Smooth muscle cell (in vitro differentiated cells): Measurements from ENCODE around the gene THBS1. TPM values are rescaled to one million over a fixed set of nuclear protein-coding genes. Genes with fewer than 3 reads are reported as not detected.

Experiments used
- DNase-seq: peaks from one replicate; lab custom pipeline; 2025; ENCODE audit not compliant: unreplicated experiment; lab: John Stamatoyannopoulos, UW
- H2AFZ ChIP-seq: fragments of 200-600 bp; sonication (generic); 2 replicates; pipeline ENCODE4 v1.6.0; 2016; ENCODE audit warnings: antibody characterized with exemption, low read depth, mild to moderate bottlenecking
- H3F3A ChIP-seq: fragments of 200-600 bp; sonication (generic); 2 replicates; pipeline ENCODE4 v1.6.0; 2017; ENCODE audit warnings: antibody characterized with exemption, low read depth
- H3K27ac ChIP-seq: fragments of 200-600 bp; sonication (generic); 2 replicates; pipeline ENCODE4 v1.5.1; 2016; ENCODE audit warnings: low read depth, mild to moderate bottlenecking
- H3K27me3 ChIP-seq: fragments of 200-600 bp; sonication (generic); 2 replicates; pipeline ENCODE4 v1.6.1; 2016; ENCODE audit warnings: low read depth, mild to moderate bottlenecking
- H3K36me3 ChIP-seq: fragments of 200-600 bp; sonication (generic); 2 replicates; pipeline ENCODE4 v1.5.1; 2016; ENCODE audit warnings: low read depth
- H3K4me1 ChIP-seq: fragments of 200-600 bp; sonication (generic); 2 replicates; pipeline ENCODE4 v1.5.1; 2016; ENCODE audit warnings: low read depth
- H3K4me2 ChIP-seq: fragments of 200-600 bp; sonication (generic); 2 replicates; pipeline ENCODE4 v1.6.0; 2016; ENCODE audit warnings: mild to moderate bottlenecking
- H3K4me3 ChIP-seq: fragments of 200-600 bp; sonication (generic); 2 replicates; pipeline ENCODE4 v1.5.1; 2016; ENCODE audit warnings: mild to moderate bottlenecking
- H3K79me2 ChIP-seq: fragments of 200-600 bp; sonication (generic); 2 replicates; pipeline ENCODE4 v1.6.0; 2016; ENCODE audit warnings: low read depth, mild to moderate bottlenecking
- H3K9ac ChIP-seq: fragments of 200-600 bp; sonication (generic); 2 replicates; pipeline ENCODE4 v1.6.0; 2016; ENCODE audit warnings: low read depth
- H3K9me3 ChIP-seq: fragments of 200-600 bp; sonication (generic); replicated peaks from 2 replicates; pipeline ENCODE4 v1.5.1; 2016; ENCODE audit warnings: low read depth
- H4K20me1 ChIP-seq: fragments of 200-600 bp; sonication (generic); 2 replicates; pipeline ENCODE4 v1.6.0; 2016; ENCODE audit warnings: low read depth
- CTCF ChIP-seq: fragments of 200-600 bp; sonication (generic); IDR thresholded peaks from 2 replicates; pipeline ENCODE4 v1.5.1; 2017; ENCODE audit warnings: borderline replicate concordance, mild to moderate bottlenecking, antibody characterized with exemption; ENCODE audit not compliant: insufficient read depth, poor library complexity, severe bottlenecking
- WGBS: methylation state at CpG from one replicate; pipeline ENCODE4 v1.1.7; 2016; ENCODE audit warnings: low lambda C conversion rate; 5-methylcytosine and 5-hydroxymethylcytosine counted together
- polyA plus RNA-seq: library from polyadenylated mRNA; unstranded; fragments of >200 nt; fragmentation: Nextera tagmentation; extraction: Ambion mirVana; gene quantifications from 2 replicates; pipeline ENCODE4 v1.2.1, GENCODE V29; 2016
- total RNA-seq: library from RNA; depleted of rRNA; stranded (reverse); fragments of >200 nt; gene quantifications from 2 replicates; pipeline ENCODE4 v1.2.3, GENCODE V29; 2014

Gene THBS1
- total and polyA plus RNA-seq, 2 experiments from 2014 or later, result 203 to 648 TPM

- no peak overlapping the region for H2AFZ ChIP-seq
- DNase-seq, result no peak
- TF ChIP-seq CTCF, result no peak
- peaks cover 18% of the 10 kb centered on the region for H3K36me3 ChIP-seq
- H3K9ac ChIP-seq, result no peak overlapping the region
- H3K4me3 ChIP-seq, result no peak overlapping the region
- H3K4me1 ChIP-seq, result peaks cover 4% of the 10 kb centered on the region
- no peaks in the 10 kb centered on the region for H3K27me3 ChIP-seq
- peak overlapping the region; percentile 27 for H3K27ac ChIP-seq
- H3K9me3 ChIP-seq, result no peaks in the 10 kb centered on the region
- H3K4me2 ChIP-seq, result no peak overlapping the region
- H3K79me2 ChIP-seq, result no peaks in the 10 kb centered on the region
- H4K20me1 ChIP-seq, result peaks cover 27% of the 10 kb centered on the region
- 88% methylated on average over 12 of the region's 12 CpGs for WGBS
- peaks cover 36% of the 10 kb centered on the region for H3F3A ChIP-seq
Measured at GRCh38 chr15:39598958-39599845, 18.3 kb downstream of the THBS1 start.

GRCh38 chr15:39599871-39600270 is 19.0 kb downstream of the THBS1 start:
- no peak for DNase-seq
- Histone ChIP-seq H3K36me3 (peaks cover 13% of the 10 kb centered on the region), H3K27ac (no peak overlapping the region), H3K4me2 (no peak overlapping the region), H4K20me1 (peaks cover 21% of the 10 kb centered on the region), H3K27me3 (no peaks in the 10 kb centered on the region), H3K4me1 (peaks cover 4% of the 10 kb centered on the region), H3K4me3 (no peak overlapping the region), H3K9me3 (no peaks in the 10 kb centered on the region), H3F3A (peaks cover 31% of the 10 kb centered on the region), H2AFZ (no peak overlapping the region), H3K9ac (no peak overlapping the region), H3K79me2 (no peaks in the 10 kb centered on the region)
- WGBS, result 94% methylated on average over 2 of the region's 2 CpGs
- no peak for TF ChIP-seq CTCF

GRCh38 chr15:39602143-39602542 is 21.3 kb downstream of the THBS1 start:
- H3K79me2 ChIP-seq, result no peaks in the 10 kb centered on the region
- H3K9ac ChIP-seq, result no peak overlapping the region
- no peaks in the 10 kb centered on the region for H4K20me1 ChIP-seq
- WGBS, result 64% methylated on average over 5 of the region's 5 CpGs
- peaks cover 10% of the 10 kb centered on the region for H3F3A ChIP-seq
- no peak overlapping the region for H3K4me3 ChIP-seq
- no peak for DNase-seq
- no peaks in the 10 kb centered on the region for H3K4me1 ChIP-seq
- no peak overlapping the region for H2AFZ ChIP-seq
- no peak overlapping the region for H3K27ac ChIP-seq
- H3K9me3 ChIP-seq, result no peaks in the 10 kb centered on the region
- H3K4me2 ChIP-seq, result no peak overlapping the region
- no peaks in the 10 kb centered on the region for H3K27me3 ChIP-seq
- peak; percentile 20 for TF ChIP-seq CTCF
- no peaks in the 10 kb centered on the region for H3K36me3 ChIP-seq

- WGBS, result 64% methylated on average over 1 of the region's 1 CpG
- H3K9ac ChIP-seq, result no peak overlapping the region
- H3K27me3 ChIP-seq, result no peaks in the 10 kb centered on the region
- H2AFZ ChIP-seq, result no peak overlapping the region
- no peak overlapping the region for H3K27ac ChIP-seq
- no peak for TF ChIP-seq CTCF
- H3K4me2 ChIP-seq, result no peak overlapping the region
- DNase-seq, result no peak
- no peaks in the 10 kb centered on the region for H3F3A ChIP-seq
- no peaks in the 10 kb centered on the region for H4K20me1 ChIP-seq
- no peaks in the 10 kb centered on the region for H3K4me1 ChIP-seq
- H3K79me2 ChIP-seq, result no peaks in the 10 kb centered on the region
- H3K4me3 ChIP-seq, result no peak overlapping the region
- H3K9me3 ChIP-seq, result no peaks in the 10 kb centered on the region
- H3K36me3 ChIP-seq, result no peaks in the 10 kb centered on the region
Measured at GRCh38 chr15:39605146-39605545, 24.3 kb downstream of the THBS1 start.
